HEK293 (cell line): ENCODE results near the gene OR6K6.

ENCODE experiments used
- ZNF48 ChIP-seq: fragments of 450-650 bp; formaldehyde crosslinking; IDR thresholded peaks from 2 replicates; pipeline ENCODE4 v1.5.1; 2016; ENCODE audit warnings: missing biosample characterization, missing genetic modification characterization
- TF ChIP-seq, protein P1 (sequence below): fragments of 450-650 bp; formaldehyde crosslinking; IDR thresholded peaks from 2 replicates; pipeline ENCODE4 v1.5.1; 2016; ENCODE audit warnings: missing biosample characterization, missing genetic modification characterization

DNA sequence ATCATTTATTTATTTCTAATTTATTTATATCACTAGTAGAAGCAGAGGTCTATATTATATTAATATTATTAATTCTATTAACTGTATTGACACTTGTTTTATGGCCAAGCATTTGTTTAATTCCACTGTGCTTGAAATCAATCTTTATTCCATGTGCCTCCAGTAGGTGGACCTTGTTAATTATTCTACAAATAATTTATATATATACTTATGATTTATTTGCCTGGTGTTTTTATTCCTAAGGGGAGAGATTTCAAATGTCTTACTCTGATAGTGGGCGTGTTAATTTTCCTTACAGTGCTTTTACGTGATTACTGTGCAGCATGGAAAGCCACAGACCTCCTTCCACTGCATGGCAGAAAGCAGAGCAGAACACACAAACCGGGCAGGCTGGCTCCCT lies 44.0 kb downstream of the OR6K6 start:
- no peak for TF ChIP-seq ZNF48 (tag by site-specific recombination)
- TF ChIP-seq, protein P1, sequence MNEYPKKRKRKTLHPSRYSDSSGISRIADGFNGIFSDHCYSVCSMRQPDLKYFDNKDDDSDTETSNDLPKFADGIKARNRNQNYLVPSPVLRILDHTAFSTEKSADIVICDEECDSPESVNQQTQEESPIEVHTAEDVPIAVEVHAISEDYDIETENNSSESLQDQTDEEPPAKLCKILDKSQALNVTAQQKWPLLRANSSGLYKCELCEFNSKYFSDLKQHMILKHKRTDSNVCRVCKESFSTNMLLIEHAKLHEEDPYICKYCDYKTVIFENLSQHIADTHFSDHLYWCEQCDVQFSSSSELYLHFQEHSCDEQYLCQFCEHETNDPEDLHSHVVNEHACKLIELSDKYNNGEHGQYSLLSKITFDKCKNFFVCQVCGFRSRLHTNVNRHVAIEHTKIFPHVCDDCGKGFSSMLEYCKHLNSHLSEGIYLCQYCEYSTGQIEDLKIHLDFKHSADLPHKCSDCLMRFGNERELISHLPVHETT (tag by site-specific recombination) = no peak
